NCI-H2107 (cell line): ENCODE measurements around the gene TPX2.
"Not testable (repeated sequence)": the region's sequence is repeated elsewhere in the genome, so short reads cannot be mapped to it uniquely, and the experiment has no call there.

Experiments
- DNase-seq: peaks from one replicate; lab custom pipeline; 2025; lab: John Stamatoyannopoulos, UW

The TPX2 gene

GRCh38 chr20:31815408-31816188 lies 76.5 kb downstream of the TPX2 start:
- no peak for DNase-seq

- no peak for DNase-seq
Observed at GRCh38 chr20:31816221-31816620, 77.1 kb downstream of the TPX2 start.

DNA sequence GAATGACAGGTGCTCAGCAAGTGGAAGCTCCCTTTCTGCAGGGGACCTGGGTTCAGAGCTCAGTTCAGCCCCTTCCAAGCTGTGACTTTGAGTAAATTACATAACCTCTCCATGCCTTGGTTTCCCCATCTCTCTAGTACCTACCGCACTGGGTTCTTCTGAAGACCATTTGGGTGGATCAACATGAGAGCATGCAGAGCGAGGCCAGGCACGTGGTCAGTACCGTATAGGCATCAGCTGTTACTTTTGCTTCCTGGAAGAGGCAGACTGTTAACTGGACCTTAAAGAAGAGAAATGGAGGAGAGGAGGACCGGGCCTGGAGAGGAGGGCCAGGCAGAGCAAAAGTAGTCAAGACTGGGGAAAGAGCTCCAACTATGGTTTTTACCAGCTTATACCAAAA lies 78.4 kb downstream of the TPX2 start:
- DNase-seq: no peak

GRCh38 chr20:31818376-31818908 lies 79.4 kb downstream of the TPX2 start:
- no peak for DNase-seq

- no peak for DNase-seq
Observed at GRCh38 chr20:31819083-31819784, 80.1 kb downstream of the TPX2 start, which contains the start of gene MYLK2. Gene MYLK2, plus strand, starts transcription at chr20:31819356. Its CDS starts 225 bp downstream, at chr20:31819581.

- no peak for DNase-seq
Observed at GRCh38 chr20:31820228-31820627, 81.1 kb downstream of the TPX2 start.

DNA sequence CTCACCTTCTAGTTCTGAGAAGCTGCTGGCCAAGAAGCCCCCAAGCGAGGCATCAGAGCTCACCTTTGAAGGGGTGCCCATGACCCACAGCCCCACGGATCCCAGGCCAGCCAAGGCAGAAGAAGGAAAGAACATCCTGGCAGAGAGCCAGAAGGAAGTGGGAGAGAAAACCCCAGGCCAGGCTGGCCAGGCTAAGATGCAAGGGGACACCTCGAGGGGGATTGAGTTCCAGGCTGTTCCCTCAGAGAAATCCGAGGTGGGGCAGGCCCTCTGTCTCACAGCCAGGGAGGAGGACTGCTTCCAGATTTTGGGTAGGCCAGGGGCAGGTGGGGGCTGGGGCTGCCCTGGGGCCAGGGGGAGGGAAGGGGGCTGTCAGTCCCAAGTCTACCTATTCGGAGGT lies 82.3 kb downstream of the TPX2 start:
- DNase-seq: no peak

- DNase-seq: no peak
Observed at GRCh38 chr20:31822421-31823330, 83.6 kb downstream of the TPX2 start.

GRCh38 chr20:31823360-31824124 lies 84.5 kb downstream of the TPX2 start:
- DNase-seq: no peak

DNA sequence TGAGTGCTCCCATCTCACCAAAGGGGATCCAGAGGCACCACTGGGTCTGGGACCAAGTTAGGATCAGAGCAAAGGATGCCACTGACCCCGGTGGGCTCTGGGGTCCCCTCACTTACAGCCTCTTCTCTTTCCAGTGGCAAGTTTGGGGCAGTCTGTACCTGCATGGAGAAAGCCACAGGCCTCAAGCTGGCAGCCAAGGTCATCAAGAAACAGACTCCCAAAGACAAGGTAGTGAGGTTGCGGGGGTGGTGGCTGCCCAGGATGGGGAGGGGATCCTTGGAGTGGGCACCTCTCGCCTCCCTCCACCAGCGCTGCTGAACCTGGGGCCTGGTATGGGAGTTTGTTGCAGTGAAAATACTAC lies 85.0 kb downstream of the TPX2 start:
- no peak for DNase-seq

DNA sequence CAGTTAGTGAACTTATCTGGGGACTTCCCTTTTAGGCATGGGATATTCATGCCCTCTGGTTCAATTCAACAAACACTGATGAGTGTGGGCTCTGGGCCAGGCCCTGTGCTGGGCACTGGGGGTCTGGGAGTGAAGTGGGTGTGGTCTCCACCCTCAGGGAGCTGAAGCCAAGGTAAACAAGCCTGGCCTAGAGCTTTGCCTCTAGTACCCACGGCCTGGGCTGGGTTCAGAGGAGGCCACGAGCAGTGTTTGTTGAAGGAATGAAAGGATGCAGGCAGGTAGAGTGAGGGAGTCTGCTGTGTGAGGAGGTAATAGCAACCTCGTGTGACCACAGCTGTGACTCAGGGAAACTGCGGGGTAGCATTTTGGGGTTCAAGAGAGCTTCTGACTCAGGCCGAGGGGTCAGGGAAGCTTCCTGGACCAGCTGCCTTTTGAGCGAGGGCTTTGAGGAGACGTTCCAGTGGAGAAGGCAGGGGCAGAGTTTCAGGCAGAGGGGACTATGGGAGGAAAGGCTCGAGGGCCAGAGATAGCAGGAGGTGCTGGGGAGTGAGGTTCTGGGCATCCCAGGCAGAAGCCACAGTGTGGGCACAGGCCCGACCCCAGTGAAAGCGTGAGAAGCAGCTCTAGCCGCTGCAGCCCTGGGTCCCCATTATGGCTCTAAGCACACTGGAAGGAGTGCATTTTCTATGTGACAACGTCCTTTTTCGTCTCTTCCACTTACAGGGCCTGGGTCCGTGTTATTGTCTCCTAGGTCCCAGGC lies 85.6 kb downstream of the TPX2 start:
- no peak for DNase-seq

GRCh38 chr20:31826074-31826473 lies 87.0 kb downstream of the TPX2 start:
- DNase-seq: no peak

DNA sequence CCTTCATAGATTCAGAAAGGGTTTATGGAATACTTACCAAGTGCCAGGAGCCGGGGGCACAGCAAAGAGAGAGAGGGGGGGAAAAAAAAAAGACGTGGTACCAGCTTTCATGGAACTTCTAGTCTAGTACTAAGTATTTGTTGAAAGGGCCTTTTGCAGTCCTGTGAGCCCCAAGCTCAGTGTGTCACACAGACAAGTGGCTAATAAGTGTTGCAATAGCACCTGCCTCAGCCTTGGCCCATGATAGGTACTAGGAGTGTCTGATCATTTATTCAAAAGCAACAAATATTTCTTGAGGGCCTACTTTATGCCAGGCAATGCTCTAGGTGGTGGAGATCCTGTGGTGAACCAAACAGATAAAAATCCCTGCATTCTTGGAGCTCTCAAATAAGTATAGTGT lies 88.0 kb downstream of the TPX2 start:
- DNase-seq: no peak

DNA sequence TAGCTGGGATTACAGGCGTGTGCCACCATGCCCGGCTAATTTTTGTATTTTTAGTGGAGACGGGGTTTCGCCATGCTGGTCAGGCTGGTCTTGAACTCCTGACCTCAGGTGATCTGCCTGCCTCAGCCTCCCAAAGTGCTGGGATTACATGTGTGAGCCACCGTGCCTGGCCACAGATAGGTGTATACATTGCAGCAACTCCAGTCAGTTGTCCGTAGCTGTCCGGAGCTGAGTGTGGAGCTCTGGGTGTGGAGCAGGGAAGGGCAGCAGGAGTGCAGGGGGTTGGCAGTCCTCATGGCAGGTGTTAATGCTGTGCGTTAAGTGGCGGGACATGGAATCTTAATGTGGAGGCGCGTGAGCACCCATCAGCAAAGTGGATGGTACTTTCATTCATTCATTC lies 88.9 kb downstream of the TPX2 start:
- not testable (repeated sequence) for DNase-seq

DNA sequence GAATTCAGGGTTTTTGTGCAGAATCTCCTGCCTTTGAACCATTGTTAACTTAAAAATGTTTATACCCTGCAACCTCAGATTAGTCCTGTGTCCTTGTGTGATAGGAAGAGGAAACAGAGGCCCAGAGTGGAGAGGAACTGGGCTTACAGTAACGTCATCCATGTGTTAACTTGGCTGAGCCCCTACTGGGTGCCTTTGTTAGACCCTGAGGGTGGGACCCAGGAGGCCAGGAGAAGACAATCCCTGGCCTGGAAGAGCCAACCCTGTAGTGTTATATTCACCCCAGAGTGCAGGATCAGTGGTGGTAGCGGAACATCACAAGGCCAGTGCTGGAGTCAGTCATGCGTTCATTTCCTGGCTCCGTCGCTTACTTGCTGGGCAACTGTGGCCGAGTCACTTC lies 90.6 kb downstream of the TPX2 start:
- no peak for DNase-seq

- no peak for DNase-seq
Observed at GRCh38 chr20:31830406-31830981, 91.4 kb downstream of the TPX2 start.

GRCh38 chr20:31831211-31831610 lies 92.1 kb downstream of the TPX2 start:
- DNase-seq: no peak

- no peak for DNase-seq
Observed at GRCh38 chr20:31831771-31832306, 92.7 kb downstream of the TPX2 start.

DNA sequence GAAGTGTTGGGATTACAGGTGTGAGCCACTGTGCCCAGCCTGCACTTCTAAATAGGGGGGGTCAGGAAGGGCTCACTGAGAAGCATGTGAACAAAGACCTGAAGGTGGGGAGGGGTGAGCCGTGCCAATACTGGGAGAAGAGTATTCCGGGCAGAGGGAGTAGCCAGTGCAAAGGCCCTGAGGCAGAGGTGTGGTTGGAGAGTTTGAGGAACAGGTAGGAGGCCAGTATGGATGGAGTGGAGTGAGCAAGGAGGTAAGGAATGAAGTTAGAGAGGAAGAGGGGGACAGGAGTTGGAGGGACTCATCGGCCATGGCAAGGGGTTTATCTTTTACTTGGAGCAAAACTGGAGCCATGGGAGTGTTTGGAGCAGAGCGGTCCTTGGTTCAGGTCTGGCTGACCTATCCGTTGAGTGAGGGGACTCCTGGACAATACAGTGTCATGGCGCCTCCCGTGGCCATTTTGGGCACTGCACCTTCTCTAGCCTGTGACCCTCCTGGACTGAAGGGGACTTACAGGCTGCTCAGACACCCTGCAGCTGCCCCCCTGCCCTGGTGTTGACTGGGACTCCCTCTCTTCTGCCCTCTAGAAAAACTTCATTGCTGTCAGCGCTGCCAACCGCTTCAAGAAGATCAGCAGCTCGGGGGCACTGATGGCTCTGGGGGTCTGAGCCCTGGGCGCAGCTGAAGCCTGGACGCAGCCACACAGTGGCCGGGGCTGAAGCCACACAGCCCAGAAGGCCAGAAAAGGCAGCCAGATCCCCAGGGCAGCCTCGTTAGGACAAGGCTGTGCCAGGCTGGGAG lies 94.2 kb downstream of the TPX2 start:
- no peak for DNase-seq
